Tibial nerve (tissue), 4 donors: ENCODE data around the gene RUFY4. TPM values are rescaled to one million over a fixed set of nuclear protein-coding genes. Genes with fewer than 3 reads are reported as not detected.
A peak's percentile ranks its signal among the peaks of the same experiment; 100 is the strongest.

Experiments used
- DNase-seq, 2 donors: peaks; one replicate each; pipeline ENCODE4 v3.0.0-alpha.2; 2019; ENCODE audit warnings: low spot score in 2 of 2
- H3K27ac ChIP-seq, 4 donors: fragments of 200-600 bp; sonication (generic) in 3 of 4; one replicate each; pipeline ENCODE4 v1.5.1; 2017 to 2019; ENCODE audit warnings: mild to moderate bottlenecking in 1 of 4
- H3K27me3 ChIP-seq, 2 donors: fragments of 200-600 bp; sonication (generic) in 1 of 2; one replicate each; pipeline versions ENCODE4 v1.5.1 to v1.6.0; 2017 to 2019
- H3K36me3 ChIP-seq, 3 donors: fragments of 200-600 bp; sonication (generic); one replicate each; pipeline ENCODE4 v1.5.1; 2018 to 2019
- H3K4me1 ChIP-seq, 4 donors: fragments of 200-600 bp; sonication (generic) in 3 of 4; one replicate each; pipeline ENCODE4 v1.5.1; 2017 to 2019
- H3K4me3 ChIP-seq, 4 donors: fragments of 200-600 bp; sonication (generic) in 3 of 4; one replicate each; pipeline ENCODE4 v1.5.1; 2017 to 2019; ENCODE audit warnings: mild to moderate bottlenecking in 1 of 4, moderate library complexity in 1 of 4
- H3K9me3 ChIP-seq, 4 donors: fragments of 200-600 bp; sonication (generic) in 3 of 4; one replicate each; pipeline ENCODE4 v1.5.1; 2017 to 2019
- EP300 ChIP-seq, 2 donors: sonication (generic); formaldehyde crosslinking; IDR thresholded peaks; one replicate each; pipeline ENCODE4 v1.6.1; 2017; ENCODE audit warnings: antibody characterized with exemption in 2 of 2, mild to moderate bottlenecking in 1 of 2
- POLR2A ChIP-seq, 2 donors: fragments of 450-650 bp; IDR thresholded peaks; one replicate each; pipeline ENCODE4 v1.6.1; 2017; ENCODE audit warnings: antibody characterized with exemption in 2 of 2, mild to moderate bottlenecking in 2 of 2, moderate library complexity in 2 of 2
- WGBS, 2 donors: methylation state at CpG; one replicate each; pipeline ENCODE4 v1.1.5; 2018; 5-methylcytosine and 5-hydroxymethylcytosine counted together
- total RNA-seq, 4 donors: library from RNA; depleted of rRNA; stranded (reverse); fragments of >200 nt; gene quantifications; one replicate each; pipeline ENCODE4 v1.1.0, GENCODE V29; 2016
- TF ChIP-seq, protein P1 (sequence below), 5 experiments: fragments of 200-600 bp in 3 of 5; fragments of 450-650 bp in 2 of 5; sonication (generic) in 3 of 5; IDR thresholded peaks; one replicate each; pipeline ENCODE4 v1.5.1; 2016 to 2019; ENCODE audit warnings: antibody characterized with exemption in 5 of 5, mild to moderate bottlenecking in 3 of 5, moderate library complexity in 2 of 5

Gene RUFY4
- total RNA-seq, 4 donors from 2014 or later: not detected

DNA sequence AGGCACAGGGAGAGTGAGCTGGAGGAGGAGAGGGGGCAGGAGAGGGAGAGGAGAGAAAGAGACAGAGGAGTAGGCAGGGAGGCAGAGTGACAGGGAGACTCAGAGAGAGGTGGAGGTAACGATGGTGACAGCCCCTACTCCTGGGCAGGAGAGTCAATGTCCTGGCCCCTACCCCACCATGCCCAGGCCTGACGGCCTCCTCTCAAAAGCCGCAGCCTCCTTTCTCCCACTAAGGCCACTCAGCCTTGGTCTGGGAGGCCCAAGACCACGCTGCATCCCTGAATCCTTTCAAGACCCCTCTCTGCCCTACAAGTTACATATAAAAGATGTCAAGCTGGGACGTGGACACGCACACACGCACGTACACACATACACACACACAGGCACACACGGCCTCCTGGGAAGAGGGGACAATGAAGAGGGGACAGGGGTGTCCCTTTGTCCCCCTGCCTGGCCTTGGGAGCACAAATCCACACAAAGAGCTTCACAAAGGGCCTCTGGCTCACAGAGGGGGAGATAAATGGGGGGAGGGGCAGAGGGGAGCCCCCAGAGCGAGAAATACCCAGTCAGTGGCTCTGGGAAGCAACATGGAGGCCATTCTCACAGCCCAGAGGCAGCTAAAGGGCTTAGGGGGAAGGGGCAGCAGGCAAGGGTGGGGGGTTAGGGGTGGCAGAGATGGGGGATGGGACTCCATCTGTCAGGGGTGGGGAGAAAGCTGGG lies 46.8 kb upstream of the RUFY4 start:
- TF ChIP-seq EP300 (IDR thresholded peaks at IDR 0.05): no peak
- TF ChIP-seq, protein P1, sequence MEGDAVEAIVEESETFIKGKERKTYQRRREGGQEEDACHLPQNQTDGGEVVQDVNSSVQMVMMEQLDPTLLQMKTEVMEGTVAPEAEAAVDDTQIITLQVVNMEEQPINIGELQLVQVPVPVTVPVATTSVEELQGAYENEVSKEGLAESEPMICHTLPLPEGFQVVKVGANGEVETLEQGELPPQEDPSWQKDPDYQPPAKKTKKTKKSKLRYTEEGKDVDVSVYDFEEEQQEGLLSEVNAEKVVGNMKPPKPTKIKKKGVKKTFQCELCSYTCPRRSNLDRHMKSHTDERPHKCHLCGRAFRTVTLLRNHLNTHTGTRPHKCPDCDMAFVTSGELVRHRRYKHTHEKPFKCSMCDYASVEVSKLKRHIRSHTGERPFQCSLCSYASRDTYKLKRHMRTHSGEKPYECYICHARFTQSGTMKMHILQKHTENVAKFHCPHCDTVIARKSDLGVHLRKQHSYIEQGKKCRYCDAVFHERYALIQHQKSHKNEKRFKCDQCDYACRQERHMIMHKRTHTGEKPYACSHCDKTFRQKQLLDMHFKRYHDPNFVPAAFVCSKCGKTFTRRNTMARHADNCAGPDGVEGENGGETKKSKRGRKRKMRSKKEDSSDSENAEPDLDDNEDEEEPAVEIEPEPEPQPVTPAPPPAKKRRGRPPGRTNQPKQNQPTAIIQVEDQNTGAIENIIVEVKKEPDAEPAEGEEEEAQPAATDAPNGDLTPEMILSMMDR (IDR thresholded peaks at IDR 0.05): no peak
- no peak for TF ChIP-seq POLR2A (IDR thresholded peaks at IDR 0.05)
- no peaks in the 10 kb centered on the region for H3K27me3 ChIP-seq
- no peaks in the 10 kb centered on the region for H3K9me3 ChIP-seq
- H3K36me3 ChIP-seq: no peaks in the 10 kb centered on the region
- peak in 1 of 2 donors; percentile 5 for DNase-seq
- 88 to 92% methylated on average over 9 to 10 of the region's 10 CpGs for WGBS, 2 donors
- H3K4me1 ChIP-seq: peaks cover 0 to 15% (median 0%) of the 10 kb centered on the region in 4 donors
- H3K27ac ChIP-seq: no peak overlapping the region
- H3K4me3 ChIP-seq: no peak overlapping the region

DNA sequence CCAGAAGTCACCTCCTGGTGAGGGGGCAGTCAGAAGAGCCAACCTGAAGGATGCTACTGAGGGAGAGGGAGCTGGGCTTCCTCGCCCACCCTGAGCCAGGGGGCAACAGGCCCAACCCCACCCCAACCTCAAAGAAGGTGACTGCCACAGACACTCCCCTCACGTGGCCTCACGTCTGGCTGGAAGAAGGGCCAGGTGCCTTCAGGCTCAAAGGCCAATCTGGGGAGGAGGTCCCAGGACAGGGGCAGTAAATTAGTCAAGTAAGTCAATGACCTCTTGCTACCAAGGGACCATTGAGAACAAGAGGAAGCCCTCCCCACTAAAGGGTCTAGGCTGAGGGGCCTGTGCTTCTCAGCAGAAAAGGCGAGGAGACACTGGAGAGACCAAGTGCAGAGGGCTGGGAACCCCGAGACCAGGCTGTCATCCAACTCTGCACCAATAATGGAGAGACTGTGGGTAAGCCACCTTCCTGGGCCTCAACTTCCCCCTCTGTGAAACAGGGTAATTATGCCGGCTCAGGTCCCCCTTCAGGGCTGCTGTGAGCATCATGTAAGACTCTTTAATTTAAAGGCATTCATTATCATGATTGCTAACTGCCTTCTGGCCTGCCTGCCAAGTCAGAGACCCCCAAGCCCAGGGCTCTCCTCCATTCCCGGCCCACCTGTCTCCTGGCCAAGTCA lies 46.1 kb upstream of the RUFY4 start:
- peak in 1 of 2 donors; percentile 4 for DNase-seq
- WGBS, 2 donors: 93 to 94% methylated on average over 6 to 7 of the region's 7 CpGs
- Histone ChIP-seq H3K27ac (no peak overlapping the region), H3K9me3 (no peaks in the 10 kb centered on the region), H3K36me3 (no peaks in the 10 kb centered on the region), H3K4me1 (peaks cover 0 to 8% (median 0%) of the 10 kb centered on the region in 4 donors), H3K27me3 (no peaks in the 10 kb centered on the region), H3K4me3 (no peak overlapping the region)
- no peak for TF ChIP-seq EP300 (IDR thresholded peaks at IDR 0.05)
- TF ChIP-seq, protein P1 (IDR thresholded peaks at IDR 0.05): no peak
- TF ChIP-seq POLR2A (IDR thresholded peaks at IDR 0.05): no peak

DNA sequence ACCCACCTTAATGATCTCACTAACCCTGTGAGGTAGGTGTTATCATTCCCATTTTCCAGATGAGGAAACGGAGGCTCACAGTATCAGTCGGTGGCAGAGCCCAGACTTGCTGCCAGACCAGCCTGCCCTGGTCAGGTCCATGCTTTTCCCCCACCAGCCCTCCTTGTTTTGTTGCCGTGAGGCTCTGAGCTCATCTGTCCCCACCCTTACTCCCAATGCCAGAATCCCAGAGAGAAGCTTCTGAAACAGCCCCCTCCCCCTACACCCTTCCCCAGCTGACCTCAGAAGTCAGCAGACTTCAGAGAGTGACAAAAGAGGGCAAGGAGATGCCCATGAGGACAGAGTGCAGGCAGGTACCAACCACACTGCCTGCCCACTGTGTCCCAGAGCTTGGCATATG lies 45.4 kb upstream of the RUFY4 start:
- WGBS, 2 donors: 68 to 86% methylated on average over 3 of the region's 3 CpGs
- no peaks in the 10 kb centered on the region for H3K9me3 ChIP-seq
- no peaks in the 10 kb centered on the region for H3K36me3 ChIP-seq
- no peaks in the 10 kb centered on the region for H3K27me3 ChIP-seq
- TF ChIP-seq EP300 (IDR thresholded peaks at IDR 0.05): no peak
- TF ChIP-seq, protein P1 (IDR thresholded peaks at IDR 0.05): no peak
- H3K4me1 ChIP-seq: peaks cover 0 to 1% (median 0%) of the 10 kb centered on the region in 4 donors
- H3K4me3 ChIP-seq: no peak overlapping the region
- DNase-seq: peak in 1 of 2 donors; percentile 4
- H3K27ac ChIP-seq: no peak overlapping the region

DNA sequence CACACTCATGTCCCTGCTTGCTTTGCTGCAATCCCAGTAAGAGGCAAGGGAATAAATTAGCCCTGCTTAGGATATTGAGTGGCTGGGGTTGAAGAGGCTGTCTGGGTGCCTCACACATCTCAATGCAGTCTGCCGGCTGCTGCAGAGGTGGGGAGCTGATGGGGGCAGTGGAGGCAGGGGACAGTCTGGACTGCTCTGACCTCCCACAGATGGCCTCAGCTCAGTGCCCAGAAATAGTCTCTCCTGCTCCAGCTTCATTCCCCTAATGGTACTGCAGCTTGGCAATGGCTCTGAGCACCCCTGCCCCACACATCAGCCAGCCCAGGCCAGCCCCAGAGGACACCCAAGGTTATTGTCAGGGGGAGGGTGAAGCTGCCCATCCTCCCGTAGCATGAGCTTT lies 44.7 kb upstream of the RUFY4 start:
- no peak overlapping the region for H3K4me3 ChIP-seq
- H3K27ac ChIP-seq: no peak overlapping the region
- H3K4me1 ChIP-seq: peaks cover 0 to 7% (median 3%) of the 10 kb centered on the region in 4 donors
- no peaks in the 10 kb centered on the region for H3K9me3 ChIP-seq
- no peaks in the 10 kb centered on the region for H3K36me3 ChIP-seq
- TF ChIP-seq, protein P1 (IDR thresholded peaks at IDR 0.05): no peak
- TF ChIP-seq POLR2A (IDR thresholded peaks at IDR 0.05): no peak
- TF ChIP-seq EP300 (IDR thresholded peaks at IDR 0.05): no peak
- no peaks in the 10 kb centered on the region for H3K27me3 ChIP-seq
- WGBS, 2 donors: 64 to 81% methylated on average over 1 to 2 of the region's 2 CpGs
- peak in 1 of 2 donors; percentile 3 for DNase-seq

DNA sequence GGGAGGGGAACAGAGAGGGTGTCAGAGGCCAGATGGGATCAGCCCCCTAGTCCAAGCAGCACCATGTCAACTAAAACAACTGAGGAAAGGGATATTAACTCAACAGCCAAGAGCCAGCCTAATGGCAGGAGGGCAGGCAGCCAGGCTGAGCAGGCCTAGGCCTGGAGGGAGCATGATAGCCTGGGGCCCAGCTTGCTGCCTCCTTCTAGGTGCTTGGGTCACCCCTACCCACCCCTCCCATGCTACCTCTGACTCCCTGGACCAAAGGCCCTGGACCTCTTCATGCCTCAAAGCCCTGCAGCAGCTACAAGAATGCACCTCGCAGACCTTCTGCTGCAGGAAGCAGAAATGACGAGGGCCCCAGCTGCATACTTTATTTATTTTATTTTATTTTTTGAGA lies 44.2 kb upstream of the RUFY4 start:
- TF ChIP-seq POLR2A (IDR thresholded peaks at IDR 0.05) (no peak), EP300 (IDR thresholded peaks at IDR 0.05) (no peak)
- TF ChIP-seq, protein P1 (IDR thresholded peaks at IDR 0.05): no peak
- Histone ChIP-seq H3K36me3 (no peaks in the 10 kb centered on the region), H3K4me1 (peaks cover 0 to 11% (median 3%) of the 10 kb centered on the region in 4 donors), H3K27ac (no peak overlapping the region), H3K9me3 (no peaks in the 10 kb centered on the region), H3K27me3 (no peaks in the 10 kb centered on the region), H3K4me3 (no peak overlapping the region)
- WGBS, 2 donors: 88 to 93% methylated on average over 2 of the region's 2 CpGs
- peak in 1 of 2 donors; percentile 3 for DNase-seq
